ENCODE results near the gene CENPN.
A peak's percentile ranks its signal among the peaks of the same experiment; 100 is the strongest.

CENPN gene

GRCh38 chr16:81035975-81036750 is 29.1 kb downstream of the CENPN start:
- DNase-seq: no peak

DNA sequence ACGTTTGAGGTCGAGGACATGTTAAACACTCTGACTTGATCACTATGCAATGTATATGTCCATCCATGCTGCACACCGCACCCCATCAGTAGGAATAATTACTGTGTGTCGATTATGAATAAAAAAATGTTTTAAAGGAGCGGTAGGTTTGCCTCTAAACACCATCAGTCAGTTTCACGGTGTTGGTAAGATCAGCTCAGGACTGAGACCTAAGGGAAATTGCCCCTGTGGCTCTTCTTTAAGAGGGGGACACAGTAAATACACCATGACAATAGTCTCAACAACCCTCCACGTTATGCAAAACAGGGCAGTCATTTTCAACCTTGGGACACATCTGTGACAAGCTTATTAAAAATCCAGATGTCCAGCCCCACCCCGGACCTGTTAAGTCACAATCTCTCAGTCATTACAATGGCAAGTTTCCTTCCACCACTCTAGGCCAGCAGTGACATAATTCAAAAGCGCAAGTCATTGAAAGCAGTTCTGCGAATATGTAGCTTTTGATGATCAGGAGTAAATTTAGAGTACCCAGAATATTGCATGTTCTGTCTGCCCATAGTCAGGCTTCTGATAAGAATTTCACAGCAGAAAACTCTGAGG is 29.8 kb downstream of the CENPN start:
- DNase-seq: no peak

DNA sequence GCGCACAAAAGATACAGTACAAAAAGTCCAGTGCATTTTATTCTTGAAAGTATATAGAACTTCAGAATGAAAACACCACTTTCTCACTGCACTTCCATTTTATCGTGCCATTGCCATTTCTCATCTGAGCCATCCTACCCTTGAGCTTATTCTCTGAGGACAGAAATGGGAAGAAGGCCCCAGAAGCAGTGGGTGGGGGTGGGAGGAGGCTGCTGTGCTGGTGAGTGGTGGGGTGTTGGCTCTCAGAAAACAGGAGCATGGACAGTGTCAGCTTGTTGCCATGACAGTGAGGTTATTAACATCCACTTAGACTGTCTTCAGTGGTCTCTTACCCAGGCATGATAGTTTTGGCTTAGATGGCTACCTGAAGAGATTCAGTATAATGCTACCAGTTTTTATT is 33.1 kb downstream of the CENPN start:
- no peak for DNase-seq

- no peak for DNase-seq
These were observed 33.8 kb downstream of the CENPN start for GRCh38 chr16:81040842-81041241.

GRCh38 chr16:81041696-81042095 is 34.7 kb downstream of the CENPN start:
- DNase-seq: no peak

DNA sequence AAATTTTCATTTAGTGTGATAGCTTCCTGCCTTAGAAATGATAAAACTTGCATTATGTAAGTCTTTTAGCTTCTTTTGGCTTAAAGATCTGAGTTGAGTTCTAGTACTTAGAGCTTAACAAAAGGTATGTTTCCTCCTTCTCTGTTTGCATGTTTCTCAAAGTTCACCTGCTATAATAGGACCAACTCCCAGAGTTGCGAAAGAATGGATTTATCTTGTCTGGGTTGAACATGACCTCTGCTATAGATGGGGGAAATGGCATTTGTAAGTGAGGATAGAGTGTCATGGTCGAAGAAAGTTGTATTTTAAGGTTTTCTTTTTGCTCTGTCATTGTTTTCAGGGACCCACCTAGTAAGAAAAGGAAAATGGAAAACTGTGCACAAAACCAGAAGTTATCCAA is 35.8 kb downstream of the CENPN start:
- no peak for DNase-seq

GRCh38 chr16:81053761-81054160 is 46.7 kb downstream of the CENPN start:
- DNase-seq: no peak

DNA sequence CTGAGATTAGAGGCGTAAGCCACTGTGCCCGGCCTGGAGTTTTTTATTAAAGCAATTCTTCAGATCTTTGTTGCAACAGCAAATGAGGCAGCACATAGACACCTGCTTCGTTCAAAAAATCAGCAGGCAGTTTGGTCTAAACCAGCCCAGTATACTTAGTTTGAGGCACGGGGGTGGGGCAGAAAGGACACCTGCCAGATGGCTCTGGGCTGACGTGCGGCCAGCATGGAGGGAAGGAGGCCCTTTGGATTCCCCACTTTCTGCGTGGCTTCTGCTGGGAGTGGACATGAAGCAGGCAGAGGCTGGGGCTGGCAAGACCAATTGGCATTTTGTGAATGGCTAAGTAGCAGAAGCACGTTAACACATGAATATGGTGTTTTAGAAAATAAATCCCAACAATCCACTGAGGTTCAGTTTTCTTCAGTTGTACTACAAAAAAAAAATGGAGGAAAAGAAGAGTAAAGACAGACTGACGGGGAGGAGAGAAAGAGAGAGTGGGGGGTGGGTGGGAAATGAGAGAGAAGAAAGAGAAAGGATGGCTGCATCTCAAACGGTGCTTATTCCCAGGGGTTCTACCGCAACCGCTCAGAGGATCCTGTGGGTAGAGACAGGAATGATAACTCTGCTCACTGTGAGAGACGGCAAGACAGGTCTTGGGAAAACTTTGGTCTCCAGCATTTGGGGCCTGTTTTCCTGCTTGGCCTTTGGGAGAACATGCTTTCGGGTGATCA is 53.7 kb downstream of the CENPN start:
- no peak for DNase-seq

- DNase-seq: no peak
These were observed 54.3 kb downstream of the CENPN start for GRCh38 chr16:81061307-81061640.

DNA sequence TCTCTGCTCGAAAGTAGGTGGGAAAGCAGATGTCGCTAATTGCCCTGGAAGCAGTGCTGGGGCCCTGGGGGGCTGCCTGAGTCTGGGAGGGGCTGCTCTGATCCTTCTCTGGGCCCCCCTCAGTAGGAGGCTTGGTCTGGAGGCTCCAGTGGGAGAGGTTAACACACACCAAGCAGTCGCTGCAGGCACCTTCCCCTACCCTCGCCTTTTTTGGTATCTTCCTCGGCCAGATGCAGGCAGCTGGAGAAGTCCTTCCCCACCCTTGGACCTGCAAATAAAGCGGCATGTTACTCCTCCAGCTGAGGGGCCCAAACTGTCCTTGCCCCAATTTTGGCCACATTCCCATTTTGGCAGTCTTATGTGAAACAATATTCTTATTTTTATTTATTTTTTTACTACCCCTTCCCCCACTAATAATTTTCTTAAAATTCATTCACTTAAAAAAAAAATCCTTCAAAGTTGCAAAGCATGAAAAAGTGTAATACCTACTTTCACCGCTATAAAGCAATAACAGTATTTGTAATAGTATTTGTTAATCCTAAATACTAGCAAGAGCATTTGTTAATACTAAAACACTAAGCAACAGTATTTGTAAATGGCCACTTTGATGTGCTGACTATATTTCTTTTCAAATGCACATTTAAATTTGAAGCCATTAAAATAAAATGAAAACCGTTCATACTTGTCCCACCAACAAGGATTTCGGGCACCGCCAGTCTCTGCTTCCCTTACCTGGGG is 55.0 kb downstream of the CENPN start:
- DNase-seq: no peak

DNA sequence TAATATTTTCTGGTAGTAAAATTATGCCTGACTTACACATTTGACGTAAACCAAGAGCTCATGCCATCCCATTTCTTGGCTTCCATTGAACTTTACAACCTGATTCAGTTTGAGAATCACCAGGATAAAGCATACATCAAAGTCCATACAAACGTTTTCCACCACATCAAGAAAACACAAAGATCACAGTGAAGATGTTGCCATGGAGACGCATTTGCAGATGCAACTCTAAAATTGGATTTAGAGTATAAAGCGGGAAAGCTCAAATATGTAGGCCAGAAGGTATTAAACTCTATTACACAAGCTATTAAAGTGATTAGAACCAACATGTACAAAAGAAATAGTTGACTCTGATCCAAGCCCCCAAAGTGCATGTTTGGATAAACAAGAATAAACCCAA is 59.7 kb downstream of the CENPN start:
- DNase-seq: no peak

DNA sequence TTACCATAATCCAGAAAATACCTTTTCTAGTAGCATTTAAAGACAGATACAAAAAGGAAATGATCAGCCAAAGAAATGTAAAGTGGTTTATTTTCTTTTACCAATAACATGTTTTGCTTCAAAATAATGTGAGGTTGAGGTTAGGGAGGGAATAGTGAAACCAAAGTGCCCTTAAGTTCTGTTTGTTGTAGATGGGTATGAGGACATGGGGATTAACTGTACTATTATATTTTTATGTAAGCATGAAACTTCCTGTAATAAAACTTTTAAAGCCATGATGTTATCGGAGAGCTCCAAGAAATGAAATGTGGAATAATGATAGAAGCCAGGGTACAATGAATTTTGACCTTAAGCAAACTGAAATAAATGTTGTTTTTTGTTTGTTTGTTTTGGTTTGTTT is 60.2 kb downstream of the CENPN start:
- no peak for DNase-seq

DNA sequence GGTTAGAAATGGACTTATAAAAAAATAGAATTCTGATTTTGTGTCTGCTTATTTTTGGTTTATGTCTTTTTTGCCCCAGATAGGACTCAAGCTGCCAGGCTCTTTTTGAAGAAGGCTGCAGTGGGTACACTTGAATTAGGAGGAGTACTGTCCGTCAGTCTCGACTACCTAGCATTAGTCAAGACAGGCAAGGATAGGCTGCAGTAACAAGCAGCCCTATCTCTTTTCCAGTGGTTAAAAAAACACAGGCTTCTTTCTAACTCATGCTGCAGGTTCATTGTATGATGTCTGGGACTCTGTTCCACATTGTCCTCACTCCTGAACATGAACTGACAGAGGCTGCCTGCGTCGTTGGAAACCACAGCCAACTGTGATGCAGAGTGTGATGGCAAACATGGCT is 62.0 kb downstream of the CENPN start:
- no peak for DNase-seq

DNA sequence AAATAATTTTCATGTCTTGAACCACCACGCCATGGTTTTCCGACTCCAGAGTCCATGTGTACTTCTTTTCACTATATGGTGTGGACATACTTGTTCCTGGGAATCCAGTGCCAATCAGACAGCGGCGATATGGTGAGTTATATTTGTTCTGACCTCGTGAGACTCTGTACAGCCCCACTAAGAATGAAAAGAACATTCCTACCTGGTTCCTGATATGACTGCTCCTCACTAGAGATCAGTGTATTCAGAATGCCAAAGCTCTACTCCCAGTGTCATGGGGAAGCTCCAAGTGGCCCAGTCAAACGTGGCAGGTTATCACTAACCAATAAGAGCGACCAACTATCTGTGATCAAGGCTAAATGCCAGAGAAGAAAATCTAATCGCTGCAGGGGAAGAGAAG is 64.0 kb downstream of the CENPN start:
- no peak for DNase-seq

GRCh38 chr16:81071805-81072204 is 64.8 kb downstream of the CENPN start:
- peak; percentile 18 for DNase-seq

- no peak for DNase-seq
These were observed 66.7 kb downstream of the CENPN start for GRCh38 chr16:81073560-81074330.

- DNase-seq: peak; percentile 88
These were observed 69.6 kb downstream of the CENPN start for GRCh38 chr16:81076566-81077075.

DNA sequence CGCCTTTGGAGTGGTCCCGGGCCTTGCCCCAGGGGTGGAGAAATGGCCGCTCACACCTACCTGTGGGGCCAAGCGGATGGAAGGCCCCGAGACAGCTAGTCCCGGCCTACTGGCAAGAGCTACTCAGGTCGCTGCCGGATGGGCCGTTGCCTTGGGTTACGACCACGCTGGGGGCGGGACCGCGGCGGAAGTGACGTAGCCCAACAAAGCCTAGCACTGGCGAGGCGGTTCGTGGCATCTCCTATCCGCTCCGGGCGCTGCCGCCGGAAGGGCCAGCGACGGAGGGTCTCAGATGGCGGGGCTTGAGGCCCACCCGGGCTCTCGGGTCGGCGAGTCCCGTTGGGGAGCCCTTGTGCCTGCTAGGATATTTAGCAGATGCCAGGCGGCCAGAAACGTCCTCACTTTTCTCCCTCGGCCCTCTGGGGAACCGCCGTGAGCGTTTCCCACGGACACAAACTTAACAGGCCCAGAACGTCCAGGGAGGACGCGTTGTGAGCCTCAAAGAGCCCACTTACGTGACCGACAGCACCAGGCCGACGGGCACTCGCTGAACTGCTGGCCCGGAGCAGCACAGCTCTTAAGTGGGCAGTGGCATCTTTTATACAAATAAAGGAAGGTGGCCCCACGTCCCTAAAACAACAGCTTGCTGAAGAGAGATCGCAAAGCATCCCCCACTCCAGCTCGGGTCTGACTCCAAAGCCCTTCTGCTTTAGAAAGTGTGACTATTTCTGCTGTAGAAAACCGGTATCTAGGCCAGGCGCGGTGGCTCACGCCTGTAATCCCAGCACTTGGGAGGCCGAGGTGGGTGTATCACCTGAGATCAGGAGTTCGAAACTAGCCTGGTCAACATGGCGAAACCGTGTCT is 70.3 kb downstream of the CENPN start, which contains the start of gene C16orf46:
Gene C16orf46, minus strand, starts transcription at position 163 of the 865 bp plus-strand sequence. CDS start 13,283 bp downstream, outside the sequence.
- DNase-seq: peak; percentile 93

GRCh38 chr16:81080233-81080632 is 73.2 kb downstream of the CENPN start:
- no peak for DNase-seq

DNA sequence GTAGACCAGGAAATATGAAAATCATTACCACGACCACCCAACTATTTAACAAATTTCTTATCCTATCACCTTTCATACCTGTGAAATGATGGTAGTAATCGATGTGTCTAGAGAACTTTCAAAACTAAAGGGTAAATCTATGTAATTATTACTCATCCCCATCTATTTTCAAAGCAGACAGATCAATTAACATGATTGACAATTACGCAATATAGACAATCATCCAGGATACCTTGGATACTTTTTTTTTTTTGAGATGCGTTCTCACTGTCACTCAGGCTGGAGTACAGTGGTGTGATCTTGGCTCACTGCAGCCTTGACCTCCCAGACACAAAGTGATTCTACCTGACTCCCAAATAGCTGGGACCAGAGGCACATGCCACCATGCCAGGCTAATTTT is 74.0 kb downstream of the CENPN start:
- no peak for DNase-seq
